Astrocyte (in vitro differentiated cells and primary cell): Measurements from ENCODE around the gene ADGRF1.

Source experiments
- EZH2 ChIP-seq: IDR thresholded peaks from 2 replicates; pipeline ENCODE4 v1.6.1; 2012; ENCODE audit warnings: mild to moderate bottlenecking, low read length, inconsistent platforms; ENCODE audit not compliant: insufficient read depth
- TF ChIP-seq, protein P1 (sequence below): IDR thresholded peaks from 2 replicates; pipeline ENCODE4 v1.5.1; 2011; ENCODE audit warnings: low read depth, mild to moderate bottlenecking, inconsistent platforms, low read length, moderate library complexity; ENCODE audit not compliant: insufficient read depth

- TF ChIP-seq, protein P1, sequence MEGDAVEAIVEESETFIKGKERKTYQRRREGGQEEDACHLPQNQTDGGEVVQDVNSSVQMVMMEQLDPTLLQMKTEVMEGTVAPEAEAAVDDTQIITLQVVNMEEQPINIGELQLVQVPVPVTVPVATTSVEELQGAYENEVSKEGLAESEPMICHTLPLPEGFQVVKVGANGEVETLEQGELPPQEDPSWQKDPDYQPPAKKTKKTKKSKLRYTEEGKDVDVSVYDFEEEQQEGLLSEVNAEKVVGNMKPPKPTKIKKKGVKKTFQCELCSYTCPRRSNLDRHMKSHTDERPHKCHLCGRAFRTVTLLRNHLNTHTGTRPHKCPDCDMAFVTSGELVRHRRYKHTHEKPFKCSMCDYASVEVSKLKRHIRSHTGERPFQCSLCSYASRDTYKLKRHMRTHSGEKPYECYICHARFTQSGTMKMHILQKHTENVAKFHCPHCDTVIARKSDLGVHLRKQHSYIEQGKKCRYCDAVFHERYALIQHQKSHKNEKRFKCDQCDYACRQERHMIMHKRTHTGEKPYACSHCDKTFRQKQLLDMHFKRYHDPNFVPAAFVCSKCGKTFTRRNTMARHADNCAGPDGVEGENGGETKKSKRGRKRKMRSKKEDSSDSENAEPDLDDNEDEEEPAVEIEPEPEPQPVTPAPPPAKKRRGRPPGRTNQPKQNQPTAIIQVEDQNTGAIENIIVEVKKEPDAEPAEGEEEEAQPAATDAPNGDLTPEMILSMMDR: no peak
- no peak for TF ChIP-seq EZH2
Measured at GRCh38 chr6:47069156-47069555, 27.0 kb upstream of the ADGRF1 start.
